DND-41 (cell line): Measurements from ENCODE around the gene BBS1.

Experiments used
- ATAC-seq: fragments of 200-7000 bp; cut with Tn5 transposase; 3 replicates; pipeline ENCODE4 v1.9.1; 2021; ENCODE audit warnings: low read depth; ENCODE audit not compliant: insufficient read depth
- DNase-seq: peaks from one replicate; pipeline ENCODE4 v3.0.0-alpha.2; 2020
- H2AFZ ChIP-seq: 2 replicates; pipeline ENCODE4 v1.6.0; 2012; ENCODE audit warnings: low read depth, low read length
- H3K27ac ChIP-seq: 2 replicates; pipeline ENCODE4 v1.5.1; 2012; ENCODE audit warnings: low read length, inconsistent platforms
- H3K27me3 ChIP-seq: fragments of 200-600 bp; sonication (generic); 2 replicates; pipeline ENCODE4 v1.6.0; 2012; ENCODE audit warnings: low read length, mild to moderate bottlenecking, inconsistent platforms; ENCODE audit not compliant: insufficient read depth, poor library complexity
- H3K36me3 ChIP-seq: 2 replicates; pipeline ENCODE4 v1.5.1; 2012; ENCODE audit warnings: low read length, inconsistent platforms; ENCODE audit not compliant: insufficient read depth
- H3K4me1 ChIP-seq: 2 replicates; pipeline ENCODE4 v1.5.1; 2012; ENCODE audit warnings: mild to moderate bottlenecking, low read length; ENCODE audit not compliant: insufficient read depth
- H3K4me2 ChIP-seq: 2 replicates; pipeline ENCODE4 v1.6.0; 2012; ENCODE audit warnings: mild to moderate bottlenecking, moderate library complexity, low read length, inconsistent platforms; ENCODE audit not compliant: insufficient read depth
- H3K4me3 ChIP-seq, 2 experiments: fragments of 200-600 bp in 1 of 2; shearing (Covaris generic) in 1 of 2; 2 replicates each; pipeline ENCODE4 v1.5.1; 2012 to 2016; ENCODE audit warnings: inconsistent platforms in 2 of 2, low read length in 2 of 2, mild to moderate bottlenecking in 2 of 2, low read depth in 1 of 2, moderate library complexity in 1 of 2
- H3K79me2 ChIP-seq: 2 replicates; pipeline ENCODE4 v1.6.0; 2012; ENCODE audit warnings: low read length, inconsistent platforms; ENCODE audit not compliant: insufficient read depth
- H3K9ac ChIP-seq: 2 replicates; pipeline ENCODE4 v1.6.0; 2012; ENCODE audit warnings: low read depth, mild to moderate bottlenecking, inconsistent platforms, low read length, moderate library complexity
- H3K9me3 ChIP-seq: 2 replicates; pipeline ENCODE4 v1.5.1; 2012; ENCODE audit warnings: low read length, moderate library complexity, mild to moderate bottlenecking, inconsistent platforms; ENCODE audit not compliant: insufficient read depth, severe bottlenecking
- H4K20me1 ChIP-seq: 2 replicates; pipeline ENCODE4 v1.6.0; 2012; ENCODE audit warnings: low read length; ENCODE audit not compliant: insufficient read depth
- CTCF ChIP-seq: IDR thresholded peaks from 2 replicates; pipeline ENCODE4 v1.5.1; 2012; ENCODE audit warnings: borderline replicate concordance, low read length, moderate library complexity, mild to moderate bottlenecking; ENCODE audit not compliant: poor library complexity, severe bottlenecking; ENCODE audit errors: extremely low read depth
- EZH2 ChIP-seq: IDR thresholded peaks from 3 replicates; pipeline ENCODE4 v1.6.1; 2012; ENCODE audit warnings: borderline replicate concordance, low read depth, mild to moderate bottlenecking, moderate library complexity, low read length, inconsistent platforms; ENCODE audit not compliant: severe bottlenecking

BBS1 gene

DNA sequence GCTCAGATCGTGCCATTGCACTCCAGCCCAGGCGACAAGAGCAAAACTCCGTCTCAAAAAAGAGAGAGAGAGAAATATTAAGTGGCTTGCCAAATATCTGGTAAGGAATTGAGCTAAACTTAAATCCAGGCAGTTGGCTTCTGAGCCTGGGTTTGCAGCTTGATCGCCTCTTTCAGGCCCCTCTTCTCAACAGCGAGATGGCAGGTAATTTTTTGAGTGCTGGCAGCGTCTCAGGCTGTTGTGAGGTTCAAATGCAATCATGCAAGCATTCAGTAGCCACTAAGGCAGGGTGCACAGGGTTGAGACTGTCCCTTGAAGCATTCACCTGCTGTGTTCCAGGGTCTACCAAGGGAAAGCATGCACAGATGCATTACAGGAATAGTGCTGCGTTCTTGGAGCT is 58.6 kb downstream of the BBS1 start:
- Histone ChIP-seq H3K36me3 (no peaks in the 10 kb centered on the region), H2AFZ (no peak overlapping the region), H3K27ac (no peak overlapping the region), H3K9me3 (no peaks in the 10 kb centered on the region), H3K4me2 (no peak overlapping the region), H3K27me3 (no peaks in the 10 kb centered on the region), H3K4me3 (no peak overlapping the region), H3K4me1 (no peaks in the 10 kb centered on the region), H3K79me2 (no peaks in the 10 kb centered on the region), H3K9ac (no peak overlapping the region), H4K20me1 (no peaks in the 10 kb centered on the region)
- TF ChIP-seq EZH2, result no peak
- no peak for TF ChIP-seq CTCF
- no peak for ATAC-seq
- no peak for DNase-seq

- no peaks in the 10 kb centered on the region for H3K27me3 ChIP-seq
- no peaks in the 10 kb centered on the region for H3K9me3 ChIP-seq
- H4K20me1 ChIP-seq, result no peaks in the 10 kb centered on the region
- no peak overlapping the region for H3K27ac ChIP-seq
- ATAC-seq (no peak), DNase-seq (no peak)
- no peaks in the 10 kb centered on the region for H3K4me1 ChIP-seq
- no peak overlapping the region for H3K9ac ChIP-seq
- H3K4me2 ChIP-seq, result no peak overlapping the region
- H3K79me2 ChIP-seq, result no peaks in the 10 kb centered on the region
- H3K36me3 ChIP-seq, result no peaks in the 10 kb centered on the region
- H3K4me3 ChIP-seq, result no peak overlapping the region
- no peak overlapping the region for H2AFZ ChIP-seq
- no peak for TF ChIP-seq CTCF
- TF ChIP-seq EZH2, result no peak
Observed at GRCh38 chr11:66570079-66570849, 59.8 kb downstream of the BBS1 start.

DNA sequence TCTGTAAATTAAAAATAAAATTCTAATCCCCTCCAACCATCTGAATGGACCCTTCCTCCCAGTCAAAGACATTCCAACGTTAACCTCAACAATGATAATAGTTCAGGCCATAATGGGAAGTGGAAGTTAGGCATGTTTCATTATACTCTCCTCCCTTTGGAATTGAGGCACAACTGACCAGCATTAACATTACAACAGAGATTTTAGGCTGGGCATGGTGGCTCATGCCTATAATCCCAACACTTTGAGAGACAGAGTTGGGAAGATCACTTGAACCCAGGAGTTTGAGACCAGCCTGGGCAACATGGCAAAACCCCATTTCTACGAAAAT is 60.4 kb downstream of the BBS1 start:
- H4K20me1 ChIP-seq, result no peaks in the 10 kb centered on the region
- H3K27ac ChIP-seq, result no peak overlapping the region
- H3K4me3 ChIP-seq, result no peak overlapping the region
- H3K4me2 ChIP-seq, result no peak overlapping the region
- H3K9me3 ChIP-seq, result no peaks in the 10 kb centered on the region
- no peaks in the 10 kb centered on the region for H3K79me2 ChIP-seq
- ATAC-seq (no peak), DNase-seq (no peak)
- no peaks in the 10 kb centered on the region for H3K27me3 ChIP-seq
- H2AFZ ChIP-seq, result no peak overlapping the region
- H3K4me1 ChIP-seq, result no peaks in the 10 kb centered on the region
- H3K36me3 ChIP-seq, result no peaks in the 10 kb centered on the region
- no peak overlapping the region for H3K9ac ChIP-seq
- TF ChIP-seq EZH2, result no peak
- no peak for TF ChIP-seq CTCF
